OCI-LY3 (cell line): ENCODE measurements around the gene ARHGAP22.

Source experiments
- EZH2phosphoT487 ChIP-seq: fragments of 200-600 bp; shearing (Covaris generic); IDR thresholded peaks from 2 replicates; pipeline ENCODE4 v1.6.1; 2018; ENCODE audit warnings: antibody characterized with exemption, mixed run types, low read depth
- TF ChIP-seq, protein P1 (sequence below): fragments of 200-600, 300-600 bp; sonication (generic); IDR thresholded peaks from 2 replicates; pipeline ENCODE4 v1.5.1; 2014; ENCODE audit warnings: antibody characterized with exemption, low read length, low read depth

GRCh38 chr10:48636231-48636630, 31.4 kb upstream of the ARHGAP22 start:
- TF ChIP-seq, protein P1, sequence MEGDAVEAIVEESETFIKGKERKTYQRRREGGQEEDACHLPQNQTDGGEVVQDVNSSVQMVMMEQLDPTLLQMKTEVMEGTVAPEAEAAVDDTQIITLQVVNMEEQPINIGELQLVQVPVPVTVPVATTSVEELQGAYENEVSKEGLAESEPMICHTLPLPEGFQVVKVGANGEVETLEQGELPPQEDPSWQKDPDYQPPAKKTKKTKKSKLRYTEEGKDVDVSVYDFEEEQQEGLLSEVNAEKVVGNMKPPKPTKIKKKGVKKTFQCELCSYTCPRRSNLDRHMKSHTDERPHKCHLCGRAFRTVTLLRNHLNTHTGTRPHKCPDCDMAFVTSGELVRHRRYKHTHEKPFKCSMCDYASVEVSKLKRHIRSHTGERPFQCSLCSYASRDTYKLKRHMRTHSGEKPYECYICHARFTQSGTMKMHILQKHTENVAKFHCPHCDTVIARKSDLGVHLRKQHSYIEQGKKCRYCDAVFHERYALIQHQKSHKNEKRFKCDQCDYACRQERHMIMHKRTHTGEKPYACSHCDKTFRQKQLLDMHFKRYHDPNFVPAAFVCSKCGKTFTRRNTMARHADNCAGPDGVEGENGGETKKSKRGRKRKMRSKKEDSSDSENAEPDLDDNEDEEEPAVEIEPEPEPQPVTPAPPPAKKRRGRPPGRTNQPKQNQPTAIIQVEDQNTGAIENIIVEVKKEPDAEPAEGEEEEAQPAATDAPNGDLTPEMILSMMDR, result no peak
- no peak for TF ChIP-seq EZH2phosphoT487
